ENCODE data around the gene RTN4RL1.
"Not testable (repeated sequence)": the region's sequence is repeated elsewhere in the genome, so short reads cannot be mapped to it uniquely, and the experiment has no call there.

Gene RTN4RL1

DNA sequence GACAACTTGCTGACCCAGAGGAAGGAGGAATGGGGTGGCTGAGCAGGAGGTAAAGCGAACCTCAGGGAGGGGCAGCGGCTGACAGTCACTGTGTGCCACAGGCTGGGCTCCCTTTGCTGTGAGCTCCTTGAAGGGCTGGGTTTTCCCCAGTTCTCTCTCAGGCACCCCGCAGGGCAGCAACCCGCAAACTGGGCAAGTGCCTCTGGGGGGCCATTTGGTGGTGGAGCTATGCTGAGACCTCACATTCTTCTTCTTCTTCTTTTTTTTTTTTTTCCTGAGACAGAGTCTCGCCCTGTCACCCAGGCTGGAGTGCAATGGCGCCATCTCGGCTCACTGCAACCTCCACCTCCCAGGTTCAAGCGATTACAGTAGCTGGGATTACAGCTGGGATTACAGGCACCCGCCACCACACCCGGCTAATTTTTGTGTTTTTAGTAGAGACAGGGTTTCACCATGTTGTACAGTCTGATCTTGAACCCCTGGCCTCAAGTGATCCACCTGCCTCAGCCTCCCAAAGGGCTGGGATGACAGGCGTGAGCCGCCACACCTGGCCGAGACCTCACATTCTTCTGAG, 42.3 kb downstream of the RTN4RL1 start:
- H3K9me3 Mint-ChIP-seq; H3K27ac Mint-ChIP-seq; intact Hi-C loops (cut with micrococcal nuclease); H3K36me3 Mint-ChIP-seq (ENCODE audit: low read depth); H3K4me1 Mint-ChIP-seq (ENCODE audit: low read depth); H3K4me3 Mint-ChIP-seq: not testable (repeated sequence)
- peaks cover 46% of the 10 kb centered on the region for H3K27me3 Mint-ChIP-seq

DNA sequence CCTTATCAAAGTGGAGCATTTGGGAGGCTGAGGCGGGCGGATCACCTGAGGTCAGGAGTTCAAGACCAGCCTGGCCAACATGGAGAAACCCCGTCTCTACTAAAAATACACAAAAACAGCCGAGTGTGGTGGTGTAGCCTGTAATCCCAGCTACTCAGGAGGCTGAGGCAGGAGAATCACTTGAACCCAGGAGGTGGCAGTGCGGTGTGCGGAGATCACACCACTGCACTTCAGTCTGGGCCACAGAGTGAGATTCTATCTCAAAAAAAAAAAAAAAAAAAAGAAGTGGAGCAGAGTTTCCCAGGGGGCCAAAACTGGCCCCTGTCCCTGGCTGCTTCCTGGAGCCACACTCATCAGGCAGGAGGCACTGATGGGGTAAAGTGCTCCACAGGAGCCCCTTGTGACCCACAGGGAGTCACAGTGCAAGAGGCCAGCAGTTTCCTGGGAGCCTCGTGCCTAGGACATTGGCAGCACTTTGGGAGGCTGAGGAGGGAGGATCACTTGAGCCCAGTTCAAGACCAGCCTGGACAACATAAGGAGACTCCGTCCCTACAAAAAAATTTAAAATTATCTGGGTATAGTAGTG, 44.4 kb downstream of the RTN4RL1 start:
- Mint-ChIP-seq H3K27ac (no peak overlapping the region), H3K4me1 (ENCODE audit: low read depth) (no peaks in the 10 kb centered on the region), H3K36me3 (ENCODE audit: low read depth) (no peaks in the 10 kb centered on the region), H3K9me3 (no peaks in the 10 kb centered on the region), H3K27me3 (peaks cover 61% of the 10 kb centered on the region), H3K4me3 (no peak overlapping the region)
- intact Hi-C loops (cut with micrococcal nuclease): no loop called here

DNA sequence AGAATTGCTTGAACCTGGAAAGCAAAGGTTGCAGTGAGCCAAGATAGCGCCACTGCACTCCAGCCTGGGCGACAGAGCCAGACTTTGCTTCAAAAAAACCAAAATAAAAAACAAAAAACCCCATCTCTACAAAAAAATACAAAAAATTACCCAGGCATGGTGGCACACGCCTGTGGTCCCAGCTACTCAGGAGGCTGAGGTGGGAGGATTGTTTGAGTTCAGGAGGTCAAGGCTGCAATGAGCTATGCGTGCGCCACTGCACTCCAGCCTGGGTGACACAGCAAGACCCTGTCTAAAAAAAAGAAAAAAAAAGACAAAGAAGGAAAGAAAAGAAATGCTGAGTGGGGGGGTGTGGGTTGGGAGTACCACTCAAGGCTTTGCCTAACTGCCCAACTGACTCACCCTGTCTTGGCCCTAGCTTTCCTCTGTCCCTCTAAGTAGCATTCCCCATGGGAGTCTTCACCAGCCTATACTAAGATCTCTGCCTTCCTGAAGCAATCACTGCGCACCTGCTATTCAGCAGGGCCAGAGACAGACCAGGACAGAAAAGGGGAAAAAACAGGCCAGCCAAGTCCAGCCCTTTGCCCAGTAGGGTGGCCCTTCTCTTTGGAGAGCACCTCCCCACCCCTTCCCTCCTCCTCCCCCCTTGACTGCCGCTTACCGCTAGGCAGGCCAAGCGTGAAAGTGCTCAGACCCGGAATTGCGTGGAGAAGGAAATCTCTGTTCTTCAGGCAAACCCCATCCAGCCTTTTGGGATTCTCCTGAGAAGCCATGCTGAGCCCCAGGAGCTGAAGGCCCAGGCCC, 45.8 kb downstream of the RTN4RL1 start:
- no peak overlapping the region for H3K4me3 Mint-ChIP-seq
- H3K27ac Mint-ChIP-seq: no peak overlapping the region
- H3K4me1 Mint-ChIP-seq (ENCODE audit: low read depth): no peaks in the 10 kb centered on the region
- no peaks in the 10 kb centered on the region for H3K9me3 Mint-ChIP-seq
- peaks cover 74% of the 10 kb centered on the region for H3K27me3 Mint-ChIP-seq
- intact Hi-C loops (cut with micrococcal nuclease): no loop called here
- no peaks in the 10 kb centered on the region for H3K36me3 Mint-ChIP-seq (ENCODE audit: low read depth)

DNA sequence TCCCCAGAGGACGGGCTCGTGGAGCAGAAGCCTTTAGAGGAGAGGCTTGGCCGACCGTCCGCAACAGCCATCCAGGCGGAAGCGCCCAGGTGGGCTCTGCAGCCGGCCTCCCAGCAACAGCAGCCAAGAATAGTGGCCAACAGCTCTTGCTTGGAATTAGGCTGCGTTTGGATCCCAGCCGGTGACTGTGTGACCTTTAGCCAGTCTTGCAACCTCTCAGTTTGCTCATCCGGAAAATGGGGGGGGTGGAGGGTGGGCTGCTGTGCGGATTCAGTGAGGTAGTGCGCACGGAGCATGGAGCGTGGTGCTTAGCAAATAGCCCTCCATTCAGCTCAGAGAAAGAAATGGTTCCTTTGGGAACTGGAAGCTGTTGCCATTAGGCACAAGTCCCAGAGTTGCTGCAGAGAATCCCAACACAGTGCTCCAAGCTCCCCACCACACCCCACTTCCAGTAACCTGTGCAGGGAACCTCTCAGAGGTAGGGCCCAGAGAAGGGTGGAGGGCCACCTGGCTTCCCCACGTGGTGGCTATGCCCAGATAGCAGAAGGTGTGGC, 46.7 kb downstream of the RTN4RL1 start:
- H3K4me3 Mint-ChIP-seq: no peak overlapping the region
- intact Hi-C loops (cut with micrococcal nuclease): no loop called here
- H3K27me3 Mint-ChIP-seq: peaks cover 81% of the 10 kb centered on the region
- H3K27ac Mint-ChIP-seq: no peak overlapping the region
- H3K9me3 Mint-ChIP-seq: no peaks in the 10 kb centered on the region
- H3K4me1 Mint-ChIP-seq (ENCODE audit: low read depth): no peaks in the 10 kb centered on the region
- H3K36me3 Mint-ChIP-seq (ENCODE audit: low read depth): no peaks in the 10 kb centered on the region

DNA sequence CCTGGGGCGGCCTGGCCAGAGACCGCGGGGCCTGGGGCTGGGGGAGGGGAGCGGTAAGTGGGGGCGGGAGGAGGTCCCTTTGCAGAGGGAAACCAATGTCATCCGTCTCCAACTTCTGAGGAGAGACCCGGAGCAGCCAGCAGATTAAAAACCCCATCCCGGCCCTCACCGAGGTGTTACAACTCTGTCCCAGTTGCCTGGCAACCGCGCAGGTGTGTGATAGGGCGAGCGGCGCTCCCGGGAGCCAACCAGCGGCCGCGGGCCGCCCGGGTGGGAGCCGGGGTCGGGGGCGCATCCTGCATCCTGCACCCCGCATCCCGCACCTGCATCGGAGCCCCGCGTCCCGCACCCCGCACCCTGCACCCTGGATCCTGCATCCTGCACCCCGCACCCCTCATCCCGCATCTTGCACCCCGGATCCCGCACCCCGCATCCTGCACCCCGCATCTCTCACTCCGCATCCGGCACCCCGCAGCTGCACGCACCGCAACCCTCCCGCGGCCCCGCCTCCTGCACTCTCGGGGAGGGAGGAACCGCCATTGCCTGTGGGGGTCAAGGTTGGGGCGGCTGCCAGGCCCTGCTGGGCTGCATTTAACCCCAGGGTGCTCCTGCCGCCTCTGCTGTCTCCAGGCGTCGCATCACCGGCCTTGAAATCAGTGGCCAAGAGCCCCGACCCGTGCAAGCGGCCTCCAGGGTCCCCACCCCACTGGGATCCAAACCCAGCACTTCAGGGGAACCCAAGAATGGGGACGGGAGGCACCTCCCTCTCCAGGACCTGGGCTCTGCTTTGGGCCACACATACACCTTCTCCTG, 47.3 kb downstream of the RTN4RL1 start:
- H3K36me3 Mint-ChIP-seq (ENCODE audit: low read depth): no peaks in the 10 kb centered on the region
- H3K27ac Mint-ChIP-seq: no peak overlapping the region
- peaks cover 81% of the 10 kb centered on the region for H3K27me3 Mint-ChIP-seq
- no peak overlapping the region for H3K4me3 Mint-ChIP-seq
- intact Hi-C loops (cut with micrococcal nuclease): no loop called here
- peaks cover under 1% of the 10 kb centered on the region for H3K4me1 Mint-ChIP-seq (ENCODE audit: low read depth)
- no peaks in the 10 kb centered on the region for H3K9me3 Mint-ChIP-seq

DNA sequence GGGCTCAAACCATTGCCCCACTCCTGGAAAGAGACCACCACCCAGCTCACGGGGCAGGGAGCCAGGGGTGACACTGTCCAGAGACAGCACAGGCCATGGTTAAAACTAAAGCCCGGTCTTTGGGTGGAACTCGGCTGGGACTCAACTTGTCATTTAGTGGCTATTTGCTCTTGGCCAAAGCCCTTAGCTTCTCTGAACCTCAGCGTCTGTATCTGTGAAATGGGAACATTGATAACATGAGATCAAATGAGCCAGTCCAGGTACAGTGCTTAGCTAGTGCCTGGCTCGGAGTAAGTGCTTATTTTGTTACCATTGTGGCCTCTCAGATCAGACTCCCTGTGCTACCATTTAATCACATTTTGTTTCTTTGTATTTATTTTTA, 48.5 kb downstream of the RTN4RL1 start:
- no peak overlapping the region for H3K27ac Mint-ChIP-seq
- H3K36me3 Mint-ChIP-seq (ENCODE audit: low read depth): no peaks in the 10 kb centered on the region
- H3K27me3 Mint-ChIP-seq: peaks cover 77% of the 10 kb centered on the region
- intact Hi-C loops (cut with micrococcal nuclease): no loop called here
- peaks cover 8% of the 10 kb centered on the region for H3K4me1 Mint-ChIP-seq (ENCODE audit: low read depth)
- no peak overlapping the region for H3K4me3 Mint-ChIP-seq
- H3K9me3 Mint-ChIP-seq: no peaks in the 10 kb centered on the region

DNA sequence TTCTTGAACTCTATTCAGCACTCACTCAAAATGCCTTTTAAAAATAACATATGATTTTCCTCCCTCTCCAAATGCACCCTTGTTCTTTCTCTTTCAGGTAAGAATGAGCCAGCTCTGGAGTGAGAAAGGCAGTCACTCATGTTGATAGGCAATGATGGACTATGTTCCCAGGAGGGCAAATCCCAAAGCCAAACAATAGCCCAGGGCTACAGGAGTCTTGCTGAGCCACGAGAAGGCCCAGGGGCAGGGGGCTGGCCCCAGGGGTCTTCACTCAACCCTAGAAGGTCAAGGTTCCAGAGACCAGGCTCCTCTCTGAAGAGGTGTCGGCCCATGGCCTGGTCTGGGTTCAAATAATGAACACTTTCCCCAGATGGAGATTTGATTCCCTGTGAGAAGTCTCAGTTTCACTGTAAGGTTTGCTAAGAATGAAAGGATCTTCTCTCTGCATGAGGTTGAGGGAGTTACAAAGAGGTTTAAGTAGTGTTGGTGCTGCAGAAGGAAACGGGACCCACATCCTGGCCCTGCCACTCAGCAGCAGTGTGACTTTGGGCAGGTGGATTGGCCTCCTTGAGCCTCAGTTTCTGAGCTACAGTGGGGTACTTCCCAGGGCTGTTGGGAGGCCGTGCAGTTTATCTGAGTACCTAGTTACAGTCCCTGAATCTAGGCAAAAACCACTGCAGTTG, 49.0 kb downstream of the RTN4RL1 start:
- Mint-ChIP-seq H3K27me3 (peaks cover 76% of the 10 kb centered on the region), H3K27ac (no peak overlapping the region), H3K36me3 (ENCODE audit: low read depth) (no peaks in the 10 kb centered on the region), H3K9me3 (peaks cover 1% of the 10 kb centered on the region), H3K4me1 (ENCODE audit: low read depth) (peaks cover 8% of the 10 kb centered on the region), H3K4me3 (no peak overlapping the region)
- intact Hi-C loops (cut with micrococcal nuclease): no loop called here

DNA sequence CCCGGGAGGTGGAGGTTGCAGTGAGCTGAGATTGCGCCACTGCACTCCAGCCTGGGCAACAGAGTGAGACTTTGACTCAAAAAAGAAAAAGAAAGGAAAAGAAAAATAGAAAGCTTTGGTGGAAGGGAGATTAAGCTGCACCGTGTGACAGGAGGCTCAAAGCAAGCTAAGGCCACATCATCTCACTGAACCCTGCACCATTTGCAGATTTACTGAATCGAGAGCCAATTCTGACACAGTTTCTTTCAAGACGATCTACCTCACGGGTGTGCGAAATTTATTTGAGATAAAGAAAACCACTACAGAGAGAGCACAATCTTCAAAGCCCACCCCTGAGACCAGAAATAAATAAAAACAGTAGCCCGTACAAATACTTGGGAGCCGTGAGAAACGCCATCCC, 49.6 kb downstream of the RTN4RL1 start:
- no peak overlapping the region for H3K27ac Mint-ChIP-seq
- peaks cover 7% of the 10 kb centered on the region for H3K9me3 Mint-ChIP-seq
- H3K4me3 Mint-ChIP-seq: no peak overlapping the region
- H3K27me3 Mint-ChIP-seq: peaks cover 80% of the 10 kb centered on the region
- H3K36me3 Mint-ChIP-seq (ENCODE audit: low read depth): no peaks in the 10 kb centered on the region
- H3K4me1 Mint-ChIP-seq (ENCODE audit: low read depth): peaks cover 8% of the 10 kb centered on the region
- intact Hi-C loops (cut with micrococcal nuclease): no loop called here

DNA sequence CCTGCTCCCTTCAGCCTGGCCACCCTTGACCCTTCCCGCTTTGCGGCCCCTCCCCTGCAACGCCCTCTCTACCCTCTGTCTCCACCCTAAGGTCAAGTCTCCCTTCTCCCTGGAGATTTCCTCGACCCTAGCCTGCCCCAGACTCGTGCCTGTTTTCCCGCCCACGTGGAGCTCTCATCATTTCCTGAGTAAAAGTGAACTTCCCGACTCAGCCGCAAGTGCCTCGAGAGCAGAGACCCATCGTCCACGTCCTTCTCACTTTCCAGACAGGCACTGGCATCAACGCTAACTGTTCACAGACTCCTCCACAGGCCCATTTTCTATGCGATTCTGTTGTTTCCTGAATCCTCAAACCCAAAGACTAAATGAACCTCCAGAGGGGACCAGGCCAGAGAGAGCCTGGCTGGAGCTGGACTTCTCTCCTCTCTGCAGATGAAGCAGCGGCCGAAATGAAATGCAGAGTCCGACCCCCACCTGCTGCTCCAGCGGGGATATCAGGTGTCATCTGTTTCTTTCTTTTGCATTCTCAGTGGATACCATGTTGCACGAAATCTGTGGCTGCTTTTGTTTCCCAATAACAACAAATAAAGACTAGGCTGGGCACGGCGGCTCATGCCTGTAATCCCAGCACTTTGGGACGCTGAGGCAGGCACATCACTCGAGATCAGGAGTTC, 52.5 kb downstream of the RTN4RL1 start:
- Mint-ChIP-seq H3K9me3 (peaks cover 7% of the 10 kb centered on the region), H3K36me3 (ENCODE audit: low read depth) (no peaks in the 10 kb centered on the region), H3K27me3 (peaks cover 85% of the 10 kb centered on the region), H3K27ac (no peak overlapping the region), H3K4me3 (no peak overlapping the region), H3K4me1 (ENCODE audit: low read depth) (peaks cover 8% of the 10 kb centered on the region)
- intact Hi-C loops (cut with micrococcal nuclease): no loop called here

DNA sequence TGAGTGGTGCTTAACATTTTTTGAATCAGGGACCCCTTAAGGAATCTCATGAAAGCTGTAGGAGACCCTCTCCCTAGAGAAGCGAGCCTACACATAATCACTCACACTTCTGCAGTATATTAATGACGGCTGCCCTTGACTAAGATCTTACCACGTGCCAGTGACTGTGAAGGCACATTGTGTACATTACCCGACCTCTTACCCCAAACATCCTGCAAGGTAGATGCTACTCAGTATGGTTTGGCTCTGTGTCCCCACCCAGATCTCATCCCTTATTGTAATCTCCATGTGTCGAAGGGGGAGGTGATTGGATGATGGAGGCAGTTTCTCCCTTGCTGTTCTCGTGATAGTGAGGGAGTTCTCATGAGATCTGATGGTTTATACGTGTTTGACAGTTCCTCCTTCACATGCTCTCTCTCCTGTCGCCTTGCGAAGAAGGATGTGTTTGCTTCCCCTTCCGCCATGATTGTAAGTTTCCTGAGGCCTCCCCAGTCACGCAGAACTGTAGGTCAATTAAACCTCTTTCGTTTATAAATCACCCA, 54.2 kb downstream of the RTN4RL1 start:
- no peaks in the 10 kb centered on the region for H3K36me3 Mint-ChIP-seq (ENCODE audit: low read depth)
- intact Hi-C loops (cut with micrococcal nuclease): no loop called here
- no peak overlapping the region for H3K4me3 Mint-ChIP-seq
- peaks cover 8% of the 10 kb centered on the region for H3K4me1 Mint-ChIP-seq (ENCODE audit: low read depth)
- H3K27ac Mint-ChIP-seq: no peak overlapping the region
- peaks cover 7% of the 10 kb centered on the region for H3K9me3 Mint-ChIP-seq
- H3K27me3 Mint-ChIP-seq: peaks cover 81% of the 10 kb centered on the region

DNA sequence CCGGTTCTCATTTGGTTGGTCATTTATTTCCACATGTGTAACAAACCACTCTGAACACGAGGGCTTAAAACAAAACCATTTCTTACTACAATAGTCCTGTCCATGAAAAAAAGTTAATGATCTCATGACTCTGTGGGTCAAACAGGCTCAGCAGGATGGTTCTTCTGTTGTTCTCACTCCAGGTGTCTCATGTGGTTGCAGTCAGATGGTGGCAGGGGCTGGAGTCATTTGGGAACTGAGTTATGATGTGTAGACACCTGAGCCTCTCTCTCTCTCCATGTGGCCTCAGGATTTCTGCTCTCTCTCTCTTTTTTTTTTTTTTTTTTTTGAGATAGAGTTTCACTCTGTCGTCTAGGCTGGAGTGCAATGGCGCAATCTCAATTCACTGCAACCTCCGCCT, 55.4 kb downstream of the RTN4RL1 start:
- peaks cover 71% of the 10 kb centered on the region for H3K27me3 Mint-ChIP-seq
- H3K9me3 Mint-ChIP-seq: peaks cover 7% of the 10 kb centered on the region
- no peak overlapping the region for H3K27ac Mint-ChIP-seq
- intact Hi-C loops (cut with micrococcal nuclease): no loop called here
- no peak overlapping the region for H3K4me3 Mint-ChIP-seq
- H3K4me1 Mint-ChIP-seq (ENCODE audit: low read depth): peaks cover 8% of the 10 kb centered on the region
- H3K36me3 Mint-ChIP-seq (ENCODE audit: low read depth): no peaks in the 10 kb centered on the region

DNA sequence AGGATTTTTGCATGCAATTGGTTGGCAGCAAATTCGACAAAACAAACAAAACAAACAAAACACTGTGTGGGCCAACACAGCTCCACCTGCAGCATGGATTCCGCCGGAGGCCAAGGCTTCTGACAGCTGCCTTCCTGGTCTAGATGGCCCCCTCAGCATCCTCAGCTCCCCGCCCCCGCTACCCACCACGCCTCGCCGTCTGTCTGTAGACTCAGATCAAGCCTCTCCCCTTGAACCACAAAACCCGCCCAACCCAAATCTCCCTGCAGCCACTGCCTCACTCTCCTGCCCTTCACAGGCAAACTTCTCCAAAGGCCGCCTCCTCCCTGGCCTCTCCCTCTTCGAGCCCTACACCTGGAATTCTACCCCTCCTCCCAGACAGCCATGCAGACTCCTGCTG, 57.9 kb downstream of the RTN4RL1 start:
- H3K4me3 Mint-ChIP-seq: no peak overlapping the region
- peaks cover 7% of the 10 kb centered on the region for H3K9me3 Mint-ChIP-seq
- no peak overlapping the region for H3K27ac Mint-ChIP-seq
- intact Hi-C loops (cut with micrococcal nuclease): no loop called here
- peaks cover 2% of the 10 kb centered on the region for H3K4me1 Mint-ChIP-seq (ENCODE audit: low read depth)
- no peaks in the 10 kb centered on the region for H3K36me3 Mint-ChIP-seq (ENCODE audit: low read depth)
- H3K27me3 Mint-ChIP-seq: peaks cover 46% of the 10 kb centered on the region
